NOMO-1 treated with dmso at 0.1 percent for 144 hours (cell line): ENCODE results near the gene CHRNA1.
A peak's percentile ranks its signal among the peaks of the same experiment; 100 is the strongest.

Experiments used
- DNase-seq: peaks from one replicate; lab custom pipeline; 2025; ENCODE audit not compliant: unreplicated experiment; lab: John Stamatoyannopoulos, UW

CHRNA1 gene

GRCh38 chr2:174761837-174762236, 2.4 kb downstream of the CHRNA1 start:
- DNase-seq = no peak

GRCh38 chr2:174760845-174761473, 3.3 kb downstream of the CHRNA1 start:
- no peak for DNase-seq

- DNase-seq = no peak
Measured at GRCh38 chr2:174759381-174760065, 4.7 kb downstream of the CHRNA1 start.

DNA sequence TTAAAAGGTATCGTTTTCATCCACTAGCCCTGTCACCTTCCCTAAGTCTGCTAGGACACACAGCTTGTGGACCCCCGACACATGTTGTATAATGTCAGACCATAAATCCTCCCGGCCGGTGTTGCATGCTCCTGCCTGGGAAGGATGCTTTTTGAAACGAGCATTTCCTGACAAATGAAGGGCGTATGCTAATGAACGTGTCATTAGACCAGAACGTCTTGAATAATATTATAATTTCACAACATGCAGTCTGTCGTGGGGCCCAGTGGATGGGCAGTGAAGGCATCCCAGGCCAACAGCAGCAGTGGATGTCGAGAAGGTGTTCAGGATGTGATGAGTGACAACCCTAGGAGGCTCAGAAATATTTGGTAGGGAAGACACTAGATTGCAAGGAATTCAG, 7.5 kb downstream of the CHRNA1 start:
- DNase-seq = no peak

DNA sequence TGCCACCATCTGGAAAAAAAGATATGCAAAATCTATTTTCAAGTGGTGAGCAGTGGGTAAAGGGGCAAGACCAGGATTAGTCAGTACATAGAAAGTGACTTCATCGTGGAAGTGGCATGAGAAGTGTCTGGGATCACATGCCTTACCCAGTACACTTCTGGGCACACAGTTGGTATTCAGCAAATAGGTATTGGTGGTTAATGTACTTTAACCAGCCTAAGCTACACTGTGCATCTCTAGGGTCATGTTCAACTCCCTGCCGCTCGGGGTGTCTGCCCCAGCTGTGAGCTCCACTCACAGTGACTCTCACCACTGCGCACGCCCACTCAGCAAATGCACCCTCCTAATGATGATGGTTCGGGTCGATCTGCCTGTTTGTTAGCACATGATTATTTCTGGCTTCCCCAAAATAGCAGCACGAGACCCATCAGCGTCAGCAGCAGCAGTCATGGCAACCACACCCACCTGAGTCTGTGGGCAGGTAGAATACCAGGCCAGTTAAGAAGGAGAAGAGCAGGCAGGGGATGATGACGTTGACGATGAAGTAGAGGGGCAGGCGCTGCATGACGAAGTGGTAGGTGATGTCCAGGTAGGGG, 11.1 kb downstream of the CHRNA1 start:
- DNase-seq = no peak

- no peak for DNase-seq
Measured at GRCh38 chr2:174752403-174753037, 11.8 kb downstream of the CHRNA1 start.

DNA sequence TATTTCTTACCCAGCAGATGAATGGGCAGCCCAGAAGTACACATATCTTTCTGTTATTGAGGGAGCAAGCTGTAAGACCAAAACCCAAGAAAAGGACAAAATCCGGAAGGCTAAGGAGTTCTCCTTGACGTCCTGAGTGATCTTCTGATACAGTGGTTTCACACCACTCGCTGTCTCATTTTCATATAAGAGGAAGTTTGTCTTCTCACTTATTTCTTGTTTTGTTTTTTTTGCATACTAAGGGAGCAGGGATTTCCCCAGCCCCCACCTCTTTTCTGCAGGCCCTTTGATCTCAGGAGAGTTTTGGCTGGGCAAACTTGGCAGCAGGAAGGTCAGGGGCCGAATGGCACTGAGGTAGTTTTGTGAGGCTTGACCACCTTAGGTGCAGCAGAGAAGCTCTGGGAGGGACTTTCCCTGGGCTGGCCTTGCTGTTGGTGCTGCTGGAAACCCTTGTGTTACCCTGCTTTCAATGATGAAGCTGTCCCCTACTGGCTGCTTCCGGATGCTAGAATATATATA, 13.3 kb downstream of the CHRNA1 start:
- no peak for DNase-seq

- DNase-seq = no peak
Measured at GRCh38 chr2:174749793-174750192, 14.5 kb downstream of the CHRNA1 start.

DNA sequence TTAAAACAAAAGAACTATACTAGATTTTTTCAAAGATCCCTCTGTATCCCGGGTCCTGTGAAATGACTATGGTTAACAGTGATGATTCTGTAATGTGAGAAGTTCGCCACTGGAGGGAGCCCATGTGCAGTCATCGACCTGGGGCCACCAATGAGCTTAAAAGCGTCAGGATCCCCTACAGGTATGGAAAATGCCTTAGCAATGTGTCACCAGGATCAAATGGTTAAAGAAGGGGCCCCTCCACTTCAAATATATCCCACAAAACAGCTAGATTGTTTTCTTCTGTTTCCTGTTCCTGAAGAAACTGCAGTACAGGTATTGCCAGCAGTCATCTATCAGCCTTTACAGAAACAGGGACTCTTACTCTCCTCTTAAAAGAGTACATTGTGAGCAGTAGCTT, 15.3 kb downstream of the CHRNA1 start:
- no peak for DNase-seq

DNA sequence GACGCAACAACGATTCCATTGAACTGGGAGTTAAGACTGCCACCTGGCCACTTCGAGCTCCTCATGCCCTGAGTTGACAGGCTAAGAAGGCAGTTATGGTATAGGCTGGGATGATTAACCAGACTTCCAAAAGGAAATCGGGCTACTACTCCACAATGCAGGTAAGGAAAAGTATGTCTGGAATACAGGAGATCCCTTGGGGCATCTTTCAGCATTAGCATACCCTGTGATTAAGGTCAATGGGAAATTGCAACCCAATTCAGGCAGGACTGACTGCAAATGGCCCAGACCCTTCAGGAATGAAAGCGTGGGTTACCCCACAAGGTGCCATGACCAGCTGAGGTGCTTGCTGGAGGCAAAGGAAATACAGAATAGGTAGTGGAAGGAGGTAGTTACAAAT, 19.1 kb downstream of the CHRNA1 start:
- no peak for DNase-seq

GRCh38 chr2:174744111-174744510, 20.2 kb downstream of the CHRNA1 start:
- no peak for DNase-seq

DNA sequence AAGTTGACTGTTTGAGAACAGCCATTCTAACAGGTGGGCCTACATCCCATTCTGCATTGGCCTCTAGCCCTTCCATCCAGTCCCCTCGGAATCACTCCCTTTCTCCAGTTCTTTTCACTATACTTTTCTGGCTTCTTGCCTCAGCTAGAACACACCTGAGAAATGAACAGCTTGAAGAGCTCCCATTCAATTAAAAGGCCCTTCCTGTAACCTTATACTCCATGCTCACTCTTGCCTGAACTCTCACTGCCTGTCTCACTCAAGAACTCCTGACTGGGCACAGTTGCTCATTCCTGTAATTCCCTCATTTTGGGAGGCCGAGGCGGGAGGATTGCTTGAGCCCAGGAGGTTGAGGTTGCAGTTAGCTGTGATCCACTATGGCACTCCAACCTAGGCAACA, 23.6 kb downstream of the CHRNA1 start:
- no peak for DNase-seq

DNA sequence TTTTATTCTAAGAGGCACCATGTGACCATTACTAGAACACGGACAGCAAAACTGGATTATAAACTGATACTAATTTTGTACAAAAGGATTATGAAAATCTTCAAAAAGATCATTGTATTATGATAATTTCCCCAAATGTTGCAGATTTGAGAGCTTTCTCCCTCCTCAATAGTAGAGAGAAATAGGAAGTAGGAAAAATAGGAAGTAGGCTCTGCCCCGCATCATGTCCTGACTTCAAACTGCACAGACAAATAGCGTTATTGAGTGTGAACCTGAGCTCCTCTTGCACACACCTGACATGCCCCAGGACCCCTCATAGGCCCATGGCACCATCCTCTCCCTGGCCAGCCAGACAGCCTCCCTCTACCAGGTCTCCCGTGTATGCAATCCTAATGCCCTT, 25.4 kb downstream of the CHRNA1 start:
- no peak for DNase-seq

GRCh38 chr2:174731546-174731945, 32.7 kb downstream of the CHRNA1 start:
- DNase-seq = no peak

DNA sequence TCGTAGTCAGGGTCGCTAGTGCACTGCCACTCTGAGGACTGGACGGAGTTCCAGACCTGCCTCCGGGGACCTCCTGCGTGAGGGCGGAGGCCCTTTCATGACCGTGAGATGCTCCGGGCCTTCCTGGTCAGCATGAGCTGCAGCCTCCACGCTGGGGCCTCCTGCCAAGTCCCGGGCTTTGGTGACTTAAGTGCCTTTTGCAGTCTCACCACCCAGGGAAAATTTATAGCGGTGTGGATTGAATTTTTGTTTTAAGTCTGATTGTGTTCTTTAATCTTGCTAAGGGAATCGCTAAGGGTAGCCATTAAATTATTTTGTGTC, 33.6 kb downstream of the CHRNA1 start:
- DNase-seq = no peak

- no peak for DNase-seq
Measured at GRCh38 chr2:174729797-174730697, 34.2 kb downstream of the CHRNA1 start.

DNA sequence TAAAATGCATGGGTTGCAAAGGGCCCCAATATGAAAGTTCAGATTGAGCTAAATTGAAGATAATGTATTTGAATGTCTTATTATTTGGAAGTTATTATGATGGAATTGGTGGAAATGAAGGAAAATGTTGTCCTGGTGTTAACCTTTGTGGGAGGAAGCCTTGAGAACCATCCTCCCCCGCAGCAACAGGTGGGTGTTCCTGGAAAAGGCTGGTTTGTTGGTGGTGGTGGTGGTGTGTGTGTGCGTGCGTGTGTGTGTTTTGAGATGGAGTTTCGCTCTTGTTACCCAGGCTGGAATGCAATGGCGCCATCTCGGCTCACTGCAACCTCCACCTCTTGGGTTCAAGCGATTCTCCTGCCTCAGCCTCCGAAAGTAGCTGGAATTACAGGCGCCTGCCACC, 36.2 kb downstream of the CHRNA1 start:
- no peak for DNase-seq

DNA sequence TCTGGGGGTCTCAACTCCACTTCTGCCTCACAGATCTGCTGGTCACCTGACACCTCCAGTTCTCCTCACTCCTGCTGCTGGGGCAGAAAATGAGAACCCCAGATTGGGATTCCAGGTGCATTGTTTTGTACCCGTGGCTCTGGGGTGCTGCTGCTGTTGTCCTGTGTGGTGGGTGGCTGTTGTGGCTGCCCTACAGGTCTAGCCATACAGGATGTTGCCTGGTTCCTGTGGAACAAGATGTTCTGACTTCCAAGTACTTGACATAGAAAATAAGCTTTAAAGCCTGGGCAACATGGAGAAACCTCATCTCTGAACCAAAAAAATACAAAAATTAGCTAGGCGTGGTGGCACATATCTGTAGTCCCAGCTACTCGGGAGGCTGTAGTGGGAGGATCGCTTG, 38.1 kb downstream of the CHRNA1 start:
- no peak for DNase-seq

- peak; percentile 73 for DNase-seq
Measured at GRCh38 chr2:174722942-174723592, 41.2 kb downstream of the CHRNA1 start.

GRCh38 chr2:174719016-174719415, 45.3 kb downstream of the CHRNA1 start:
- DNase-seq = no peak

- DNase-seq = no peak
Measured at GRCh38 chr2:174718591-174718990, 45.7 kb downstream of the CHRNA1 start.
